Uterus (tissue), 4 donors: ENCODE data around the gene MRGPRG. TPM values are rescaled to one million over a fixed set of nuclear protein-coding genes. Genes with fewer than 3 reads are reported as not detected.

Experiments
- DNase-seq, 2 donors: peaks; one replicate each; pipeline ENCODE4 v3.0.0-alpha.2; 2019 to 2020
- H3K27ac ChIP-seq, 2 donors: fragments of 200-600 bp; sonication (generic); 1 replicate in 1 of 2; 2 replicates in 1 of 2; pipeline ENCODE4 v1.5.1; 2016 to 2018
- H3K27me3 ChIP-seq, 2 donors: fragments of 200-600 bp; sonication (generic); one replicate each; pipeline ENCODE4 v1.5.1; 2018 to 2019; ENCODE audit warnings: control low read depth in 1 of 2
- H3K36me3 ChIP-seq, 2 donors: fragments of 200-600 bp; sonication (generic); one replicate each; pipeline ENCODE4 v1.5.1; 2019; ENCODE audit warnings: control low read depth in 1 of 2
- H3K4me1 ChIP-seq, 2 donors: fragments of 200-600 bp; sonication (generic); one replicate each; pipeline ENCODE4 v1.5.1; 2018 to 2019; ENCODE audit warnings: control low read depth in 1 of 2
- H3K4me3 ChIP-seq, 2 donors: fragments of 200-600 bp; sonication (generic); 1 replicate in 1 of 2; 2 replicates in 1 of 2; pipeline ENCODE4 v1.5.1; 2018 to 2019; ENCODE audit warnings: mild to moderate bottlenecking in 1 of 2
- H3K9me3 ChIP-seq, 2 donors: fragments of 200-600 bp; sonication (generic); one replicate each; pipeline ENCODE4 v1.5.1; 2019; ENCODE audit warnings: control low read depth in 1 of 2
- POLR2A ChIP-seq, 2 donors: fragments of 450-650 bp; IDR thresholded peaks; one replicate each; pipeline ENCODE4 v1.6.1; 2016; ENCODE audit warnings: antibody characterized with exemption in 2 of 2, mild to moderate bottlenecking in 1 of 2, moderate library complexity in 1 of 2
- intact Hi-C: fragments of 100-400 bp; cut with DNase I; formaldehyde crosslinking; loops from one replicate; pipeline ENCODE4 v1.15.1; 2023; ENCODE audit warnings: low total_unique reads
- total RNA-seq, 4 donors: library from RNA; depleted of rRNA in 3 of 4; stranded (reverse); fragments of >200 nt in 3 of 4; gene quantifications; one replicate each; pipeline versions ENCODE4 v1.1.0 to v1.2.4, GENCODE V29; 2014 to 2023
- TF ChIP-seq, protein P1 (sequence below), 4 experiments: fragments of 200-600 bp in 2 of 4; fragments of 450-650 bp in 2 of 4; sonication (generic) in 2 of 4; IDR thresholded peaks; one replicate each; pipeline ENCODE4 v1.5.1; 2016 to 2019; ENCODE audit warnings: antibody characterized with exemption in 4 of 4, mild to moderate bottlenecking in 2 of 4, moderate library complexity in 1 of 4
- donor health status: DM: yes; HTN: yes; CAD: no.

Gene MRGPRG
- total RNA-seq, 4 donors from 2014 or later, result not detected

DNA sequence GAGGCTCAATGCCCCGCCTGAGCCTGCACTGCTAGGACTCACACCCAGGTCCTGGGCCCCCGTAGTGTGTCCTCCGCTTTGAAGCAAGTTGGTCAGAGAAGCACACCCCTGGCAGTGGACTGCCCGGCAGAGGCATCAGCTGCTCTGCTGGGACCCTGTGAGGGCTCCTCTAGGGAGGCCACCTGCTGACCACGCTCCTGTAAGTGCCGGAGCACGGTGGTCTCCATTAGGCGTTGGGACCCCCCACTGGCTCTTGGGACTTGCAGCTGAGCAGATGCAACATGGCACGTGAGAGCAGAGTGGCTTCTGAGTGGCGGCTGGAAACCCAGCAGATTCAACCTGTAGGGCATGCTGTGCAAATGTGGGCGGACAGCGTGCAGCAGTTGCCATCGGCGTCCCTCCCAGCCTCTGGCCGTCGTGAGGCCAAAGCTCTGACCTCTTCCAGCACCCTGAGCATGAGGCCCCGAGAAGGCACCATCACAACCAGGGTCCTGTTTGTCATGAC, 16.9 kb downstream of the MRGPRG start:
- intact Hi-C loops, result no loop called here
- peaks cover 0 to 9% of the 10 kb centered on the region in 2 donors for H3K27me3 ChIP-seq
- H3K27ac ChIP-seq, result no peak overlapping the region
- H3K4me1 ChIP-seq, result peaks cover 0 to 9% of the 10 kb centered on the region in 2 donors
- TF ChIP-seq, protein P1, sequence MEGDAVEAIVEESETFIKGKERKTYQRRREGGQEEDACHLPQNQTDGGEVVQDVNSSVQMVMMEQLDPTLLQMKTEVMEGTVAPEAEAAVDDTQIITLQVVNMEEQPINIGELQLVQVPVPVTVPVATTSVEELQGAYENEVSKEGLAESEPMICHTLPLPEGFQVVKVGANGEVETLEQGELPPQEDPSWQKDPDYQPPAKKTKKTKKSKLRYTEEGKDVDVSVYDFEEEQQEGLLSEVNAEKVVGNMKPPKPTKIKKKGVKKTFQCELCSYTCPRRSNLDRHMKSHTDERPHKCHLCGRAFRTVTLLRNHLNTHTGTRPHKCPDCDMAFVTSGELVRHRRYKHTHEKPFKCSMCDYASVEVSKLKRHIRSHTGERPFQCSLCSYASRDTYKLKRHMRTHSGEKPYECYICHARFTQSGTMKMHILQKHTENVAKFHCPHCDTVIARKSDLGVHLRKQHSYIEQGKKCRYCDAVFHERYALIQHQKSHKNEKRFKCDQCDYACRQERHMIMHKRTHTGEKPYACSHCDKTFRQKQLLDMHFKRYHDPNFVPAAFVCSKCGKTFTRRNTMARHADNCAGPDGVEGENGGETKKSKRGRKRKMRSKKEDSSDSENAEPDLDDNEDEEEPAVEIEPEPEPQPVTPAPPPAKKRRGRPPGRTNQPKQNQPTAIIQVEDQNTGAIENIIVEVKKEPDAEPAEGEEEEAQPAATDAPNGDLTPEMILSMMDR (IDR thresholded peaks at IDR 0.05), result no peak
- no peak for TF ChIP-seq POLR2A (IDR thresholded peaks at IDR 0.05)
- H3K9me3 ChIP-seq, result no peaks in the 10 kb centered on the region
- H3K4me3 ChIP-seq, result no peak overlapping the region
- peak in 1 of 2 donors; percentile 11 for DNase-seq
- H3K36me3 ChIP-seq, result no peaks in the 10 kb centered on the region

DNA sequence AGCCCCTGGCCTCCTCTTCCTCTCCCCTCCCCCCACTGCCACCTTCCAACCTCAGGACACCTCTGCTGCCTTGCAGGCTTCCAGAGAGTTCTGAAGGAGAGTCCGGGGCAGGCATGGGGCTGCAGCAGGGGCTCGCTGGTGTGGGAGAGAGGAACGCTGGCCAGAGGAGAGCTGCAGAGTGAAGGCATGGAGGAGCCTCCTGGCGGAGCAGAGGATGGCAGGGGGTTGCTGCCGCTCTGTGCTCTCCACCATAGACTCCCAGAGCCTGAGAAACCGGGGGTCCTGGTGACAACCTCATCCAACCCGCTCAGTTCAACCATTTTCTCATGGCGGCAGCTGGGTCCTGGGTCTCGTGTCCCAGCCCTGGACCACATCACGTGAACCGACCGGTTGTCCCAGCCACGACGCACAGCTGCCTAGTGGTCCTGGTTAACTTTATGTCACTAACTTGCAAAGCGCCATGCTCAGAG, 17.5 kb downstream of the MRGPRG start:
- Histone ChIP-seq H3K4me1 (peaks cover 0 to 9% of the 10 kb centered on the region in 2 donors), H3K27ac (no peak overlapping the region), H3K9me3 (no peaks in the 10 kb centered on the region), H3K36me3 (no peaks in the 10 kb centered on the region), H3K27me3 (peaks cover 0 to 9% of the 10 kb centered on the region in 2 donors), H3K4me3 (no peak overlapping the region)
- DNase-seq, result no peak
- TF ChIP-seq POLR2A (IDR thresholded peaks at IDR 0.05), result no peak
- TF ChIP-seq, protein P1 (IDR thresholded peaks at IDR 0.05), result no peak
- intact Hi-C loops, result no loop called here

DNA sequence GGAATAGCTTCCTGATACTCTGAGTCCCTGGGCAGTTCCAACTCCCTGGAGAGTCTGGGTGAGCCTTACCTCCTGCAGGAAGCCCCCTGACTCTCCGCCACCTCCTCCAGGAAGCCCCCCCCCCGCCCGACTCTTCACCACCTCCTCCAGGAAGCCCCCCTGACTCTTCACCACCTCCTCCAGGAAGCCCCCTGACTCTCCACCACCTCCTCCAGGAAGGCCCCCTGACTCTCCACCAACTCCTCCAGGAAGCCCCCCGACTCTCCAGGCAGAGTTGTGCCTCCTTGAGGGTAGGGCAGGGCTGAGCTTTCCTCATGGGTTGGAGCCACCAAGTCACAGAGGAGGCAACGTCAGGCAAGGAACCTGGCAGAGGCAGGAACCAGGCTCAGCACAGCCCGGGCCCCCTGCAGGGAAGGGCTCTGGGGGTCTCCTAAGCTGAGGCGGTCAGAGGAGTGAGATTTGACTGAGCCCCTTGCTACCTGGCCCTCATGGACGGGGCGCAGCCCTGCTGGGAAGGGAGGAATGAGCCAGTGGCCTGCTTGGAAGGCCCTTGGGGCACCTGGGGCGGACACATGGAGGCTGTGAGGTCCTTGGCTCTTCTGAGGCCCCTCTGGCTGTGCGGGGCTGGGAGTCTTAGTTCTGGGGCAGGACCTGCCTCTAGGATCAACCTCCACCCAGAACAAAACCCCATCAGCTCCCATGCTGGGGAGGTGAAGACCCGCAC, 18.1 kb downstream of the MRGPRG start:
- Histone ChIP-seq H3K9me3 (no peaks in the 10 kb centered on the region), H3K36me3 (no peaks in the 10 kb centered on the region), H3K27me3 (peaks cover 0 to 9% of the 10 kb centered on the region in 2 donors), H3K4me3 (no peak overlapping the region), H3K27ac (no peak overlapping the region), H3K4me1 (peaks cover 0 to 9% of the 10 kb centered on the region in 2 donors)
- intact Hi-C loops, result no loop called here
- DNase-seq, result peak in 1 of 2 donors; percentile 7
- TF ChIP-seq, protein P1 (IDR thresholded peaks at IDR 0.05), result no peak
- no peak for TF ChIP-seq POLR2A (IDR thresholded peaks at IDR 0.05)

DNA sequence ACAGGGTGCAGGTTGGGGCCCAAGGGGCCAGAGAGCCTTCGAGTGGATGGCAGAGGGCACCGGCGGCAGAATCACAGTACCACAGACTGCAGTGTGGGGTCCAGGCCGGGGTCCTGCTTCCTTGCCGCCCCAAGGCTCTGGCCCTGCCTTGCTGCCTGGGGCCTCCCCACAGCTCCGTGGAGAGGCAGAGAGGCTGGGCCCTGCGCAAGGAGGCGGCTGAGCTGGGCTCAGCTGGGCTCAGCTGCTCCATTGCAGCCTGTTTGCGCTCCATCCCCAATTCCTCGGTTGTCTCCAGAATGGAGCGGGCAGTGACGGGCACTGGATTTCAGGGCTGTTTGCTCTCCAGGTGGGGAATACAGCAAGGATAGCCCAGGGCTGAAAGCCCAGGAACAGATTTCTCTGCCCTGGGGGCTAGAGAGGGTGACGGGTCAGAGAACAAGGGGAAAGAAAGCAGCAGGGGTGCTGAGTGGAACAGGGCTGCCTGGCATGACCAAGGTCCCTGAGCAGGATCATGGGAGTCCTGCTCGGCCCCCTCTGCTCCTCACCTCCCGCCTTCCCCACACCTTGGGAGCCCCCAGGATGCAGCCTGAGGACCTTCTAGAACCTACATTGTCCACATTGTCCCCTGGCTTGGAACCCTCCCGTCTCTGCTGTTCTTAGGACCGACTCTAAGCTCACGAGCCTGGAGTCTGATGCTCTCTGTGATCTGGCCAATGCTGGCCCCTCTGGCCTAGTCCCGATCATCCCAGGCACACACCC, 18.9 kb downstream of the MRGPRG start:
- TF ChIP-seq, protein P1 (IDR thresholded peaks at IDR 0.05), result no peak
- no peak for TF ChIP-seq POLR2A (IDR thresholded peaks at IDR 0.05)
- H3K27me3 ChIP-seq, result peaks cover 0 to 9% of the 10 kb centered on the region in 2 donors
- no peak overlapping the region for H3K27ac ChIP-seq
- peak in 1 of 2 donors; percentile 6 for DNase-seq
- intact Hi-C loops, result no loop called here
- H3K36me3 ChIP-seq, result no peaks in the 10 kb centered on the region
- H3K4me1 ChIP-seq, result peaks cover 0 to 9% of the 10 kb centered on the region in 2 donors
- no peak overlapping the region for H3K4me3 ChIP-seq
- H3K9me3 ChIP-seq, result no peaks in the 10 kb centered on the region

GRCh38 chr11:3198815-3199214, 19.8 kb downstream of the MRGPRG start:
- intact Hi-C loops, result no loop called here
- DNase-seq, result no peak
- H3K27me3 ChIP-seq, result peaks cover 0 to 9% of the 10 kb centered on the region in 2 donors

More at GRCh38 chr11:3198815-3199214, 19.8 kb downstream of the MRGPRG start:
- Histone ChIP-seq H3K9me3 (no peaks in the 10 kb centered on the region), H3K4me3 (no peak overlapping the region), H3K36me3 (no peaks in the 10 kb centered on the region), H3K4me1 (peaks cover 0 to 9% of the 10 kb centered on the region in 2 donors), H3K27ac (no peak overlapping the region)
- no peak for TF ChIP-seq POLR2A (IDR thresholded peaks at IDR 0.05)
- TF ChIP-seq, protein P1 (IDR thresholded peaks at IDR 0.05), result no peak
